Measurements from ENCODE around the gene DVL1.

Gene DVL1

DNA sequence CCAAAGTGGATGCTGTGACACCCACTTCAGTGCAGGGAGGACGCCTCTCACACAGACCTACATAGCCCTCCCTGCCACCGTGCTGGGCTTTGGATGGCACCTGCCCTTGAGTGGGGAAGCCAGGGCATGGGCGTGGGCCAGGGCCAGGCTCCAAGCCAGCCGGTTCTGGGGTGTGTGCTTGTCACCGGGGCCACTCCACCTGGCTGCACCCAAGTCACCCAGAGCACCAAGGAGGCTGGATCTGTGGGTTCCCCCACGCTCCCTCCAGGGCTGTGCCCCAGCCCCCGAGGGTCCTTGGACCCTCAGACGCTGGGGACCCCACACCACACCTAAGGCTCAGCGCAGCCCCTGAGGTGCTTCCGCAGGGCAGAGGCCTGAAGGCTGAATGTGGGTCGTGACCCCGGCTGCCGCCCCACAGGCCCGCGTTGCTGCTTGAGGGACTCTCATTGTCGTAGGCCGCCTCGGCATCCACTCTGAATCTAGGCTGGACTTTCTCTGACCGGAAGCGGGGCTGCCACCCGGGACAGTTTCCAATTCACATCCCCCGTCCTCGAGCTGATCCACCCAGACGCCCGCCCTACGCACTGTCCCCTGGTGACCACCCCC is 7.7 kb upstream of the DVL1 start:
- DNase-seq (ENCODE audit: low read depth in 2 of 3, low spot score in 2 of 3), result no peak

DNA sequence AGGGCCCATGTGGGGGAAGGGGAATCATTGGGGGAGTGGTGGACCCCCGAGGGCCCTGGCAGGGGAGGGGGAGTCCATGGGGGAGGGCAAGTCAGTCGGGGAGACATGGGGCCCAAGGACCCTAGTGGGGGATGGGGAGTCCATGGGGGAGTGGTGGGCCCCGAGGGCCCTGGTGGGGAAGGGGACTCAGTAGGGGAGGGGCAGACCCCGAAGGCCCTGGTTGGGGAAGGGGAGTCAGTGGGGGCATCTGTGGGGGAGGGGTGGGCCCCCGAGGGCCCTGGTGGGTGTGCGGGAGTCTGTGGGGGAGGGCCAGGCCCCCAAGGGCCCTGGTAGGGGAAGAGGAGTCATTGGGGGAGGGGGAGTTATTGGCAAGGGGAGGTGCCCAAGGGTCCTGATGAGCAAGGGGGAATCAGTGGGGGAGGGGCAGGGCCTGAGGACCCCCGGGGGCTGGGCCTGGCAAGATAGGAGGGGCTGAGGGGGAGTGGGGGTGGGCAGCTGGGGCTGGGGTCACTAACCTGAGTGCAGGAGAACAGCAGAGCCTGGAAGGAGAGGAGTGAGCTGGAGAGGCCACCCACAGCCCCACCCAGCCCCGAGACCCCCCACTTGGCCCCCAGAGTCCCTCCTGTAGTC is 7.1 kb upstream of the DVL1 start:
- DNase-seq (ENCODE audit: low read depth in 2 of 3, low spot score in 2 of 3), result no peak

DNA sequence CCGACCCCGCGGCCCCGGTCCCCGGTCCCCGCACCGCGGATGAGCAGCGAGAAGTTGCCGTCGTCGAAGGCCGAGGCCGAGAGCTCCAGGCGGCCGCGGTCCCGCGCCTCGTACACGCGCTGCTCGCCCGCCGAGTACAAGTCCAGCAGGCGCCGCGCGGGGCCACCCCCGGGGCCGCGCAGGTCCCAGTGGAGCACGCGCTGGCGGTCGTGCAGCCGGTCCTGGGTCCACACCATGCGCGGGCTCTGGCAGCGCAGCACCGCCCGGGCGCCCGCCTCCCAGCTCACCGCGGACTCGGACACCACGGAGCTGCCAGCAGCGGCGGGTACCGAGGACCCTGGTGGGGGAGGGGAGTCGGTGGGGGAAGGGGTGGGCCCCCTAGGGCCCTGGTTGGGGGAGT is 6.2 kb upstream of the DVL1 start:
- DNase-seq (ENCODE audit: low read depth in 2 of 3, low spot score in 2 of 3), result no peak

DNA sequence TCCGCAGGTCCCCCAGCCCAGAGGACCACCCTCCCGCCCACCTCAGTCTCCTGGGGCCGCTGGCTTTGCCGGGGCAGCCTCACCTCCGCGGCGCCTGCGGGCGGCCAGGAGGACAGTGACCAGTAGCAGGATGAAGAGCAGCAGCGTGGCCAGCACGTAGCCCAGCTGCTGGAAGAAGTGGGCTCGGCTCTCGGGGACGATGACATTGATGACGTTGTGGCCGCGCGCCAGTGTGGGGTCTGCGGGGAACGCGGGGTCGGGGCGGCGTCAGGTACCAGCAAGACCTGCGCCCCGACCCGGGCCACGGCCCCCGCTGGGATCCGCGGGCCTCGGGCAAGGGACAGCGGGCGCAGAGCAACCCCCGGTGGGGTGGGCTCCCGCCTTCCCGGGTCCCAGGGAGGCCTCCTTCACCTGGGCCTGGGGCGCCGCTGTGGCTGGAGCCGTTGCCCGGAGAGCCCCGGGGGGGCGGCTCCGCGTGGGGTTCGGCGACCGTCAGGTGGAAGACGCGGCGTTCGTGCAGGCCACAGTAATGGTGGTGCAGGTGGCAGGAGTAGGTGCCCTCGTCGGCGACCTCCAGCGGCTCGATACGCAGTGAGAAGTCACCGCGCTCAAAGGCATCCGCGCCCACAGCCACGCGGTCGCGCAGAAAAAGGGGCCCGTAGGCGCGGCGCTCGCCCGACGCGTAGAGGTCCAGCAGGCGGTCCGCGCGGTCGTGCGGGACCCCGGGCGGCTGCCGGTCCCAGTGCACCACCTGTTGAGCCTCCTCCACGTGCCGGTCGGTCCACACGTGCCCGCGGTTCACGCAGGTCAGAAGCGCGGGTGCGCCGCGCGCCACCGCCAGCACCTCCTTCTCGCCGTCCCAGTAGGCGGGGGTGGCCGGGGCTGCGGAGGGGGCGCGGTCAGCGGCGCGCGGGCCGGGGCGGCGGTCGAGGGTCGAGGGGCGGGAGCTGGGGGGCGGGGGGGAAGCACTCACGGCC is 5.3 kb upstream of the DVL1 start:
- DNase-seq (ENCODE audit: low read depth in 2 of 3, low spot score in 2 of 3), result no peak

DNA sequence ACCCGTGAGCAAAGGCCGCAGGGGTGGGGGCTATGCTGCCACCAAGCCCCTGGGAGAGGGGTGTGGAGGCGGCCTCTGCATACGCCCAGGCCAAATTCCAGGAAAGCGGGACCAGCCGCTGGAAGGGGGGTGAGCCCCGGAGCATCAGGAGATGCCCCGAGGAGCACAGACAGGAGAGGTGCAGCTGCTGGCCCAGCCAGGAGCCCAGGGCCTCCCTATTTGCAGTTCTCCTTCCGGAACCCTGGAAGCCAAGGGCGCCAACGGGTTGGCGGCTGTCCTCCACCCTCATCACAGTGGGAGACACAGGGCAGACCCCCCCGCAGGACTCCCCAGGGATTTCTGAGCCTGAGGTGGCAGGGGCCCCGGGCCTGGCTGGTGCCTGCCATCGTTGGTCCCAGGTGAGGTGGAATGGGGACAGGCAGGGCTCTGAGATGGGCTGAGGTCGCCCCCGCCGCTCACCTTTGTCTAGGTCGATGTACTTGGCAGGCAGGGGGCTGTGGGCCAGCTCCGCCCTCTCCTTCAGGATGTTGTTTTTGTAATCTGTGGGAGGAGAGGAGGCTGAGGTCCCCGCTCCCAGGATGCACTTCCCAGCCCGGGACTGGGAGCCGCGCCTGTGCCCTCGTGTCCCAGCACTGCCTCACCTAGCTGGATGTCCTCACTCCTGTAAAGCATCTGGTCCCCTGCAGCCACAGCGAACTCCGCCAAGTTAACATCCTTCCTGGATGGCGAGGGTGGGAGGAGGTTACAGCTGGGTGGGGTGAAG is 4.4 kb upstream of the DVL1 start:
- no peak for DNase-seq (ENCODE audit: low read depth in 2 of 3, low spot score in 2 of 3)

DNA sequence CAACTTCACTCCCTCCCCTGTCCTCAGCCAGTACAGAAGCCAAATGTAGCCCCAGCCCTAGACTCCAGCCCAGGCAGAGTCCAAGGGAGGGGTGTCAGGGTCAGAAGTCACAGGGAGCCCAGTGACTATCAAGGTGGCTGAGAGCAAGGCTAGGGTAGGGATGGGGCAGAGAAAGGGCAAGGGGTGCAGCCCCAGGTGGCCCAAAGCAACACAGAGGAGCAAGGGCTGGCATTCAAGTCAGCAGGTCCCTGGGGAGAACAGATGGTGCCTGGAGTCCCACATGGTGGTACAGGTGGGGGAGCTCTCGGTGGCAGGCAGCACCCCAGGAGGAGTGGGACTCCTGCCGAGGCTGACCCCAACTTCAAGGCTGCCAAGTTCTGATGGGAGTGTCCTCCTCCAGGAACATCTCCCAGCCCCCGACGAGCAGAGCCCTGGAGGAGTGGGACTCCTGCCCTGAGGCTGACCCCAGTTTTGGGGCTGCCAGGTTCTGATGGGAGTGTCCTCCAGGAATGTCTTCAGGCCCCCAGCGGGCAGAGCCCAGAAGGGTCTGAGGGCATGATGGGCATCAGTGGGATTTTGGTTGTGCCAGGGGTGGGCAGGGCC is 3.7 kb upstream of the DVL1 start:
- no peak for DNase-seq (ENCODE audit: low read depth in 2 of 3, low spot score in 2 of 3)

DNA sequence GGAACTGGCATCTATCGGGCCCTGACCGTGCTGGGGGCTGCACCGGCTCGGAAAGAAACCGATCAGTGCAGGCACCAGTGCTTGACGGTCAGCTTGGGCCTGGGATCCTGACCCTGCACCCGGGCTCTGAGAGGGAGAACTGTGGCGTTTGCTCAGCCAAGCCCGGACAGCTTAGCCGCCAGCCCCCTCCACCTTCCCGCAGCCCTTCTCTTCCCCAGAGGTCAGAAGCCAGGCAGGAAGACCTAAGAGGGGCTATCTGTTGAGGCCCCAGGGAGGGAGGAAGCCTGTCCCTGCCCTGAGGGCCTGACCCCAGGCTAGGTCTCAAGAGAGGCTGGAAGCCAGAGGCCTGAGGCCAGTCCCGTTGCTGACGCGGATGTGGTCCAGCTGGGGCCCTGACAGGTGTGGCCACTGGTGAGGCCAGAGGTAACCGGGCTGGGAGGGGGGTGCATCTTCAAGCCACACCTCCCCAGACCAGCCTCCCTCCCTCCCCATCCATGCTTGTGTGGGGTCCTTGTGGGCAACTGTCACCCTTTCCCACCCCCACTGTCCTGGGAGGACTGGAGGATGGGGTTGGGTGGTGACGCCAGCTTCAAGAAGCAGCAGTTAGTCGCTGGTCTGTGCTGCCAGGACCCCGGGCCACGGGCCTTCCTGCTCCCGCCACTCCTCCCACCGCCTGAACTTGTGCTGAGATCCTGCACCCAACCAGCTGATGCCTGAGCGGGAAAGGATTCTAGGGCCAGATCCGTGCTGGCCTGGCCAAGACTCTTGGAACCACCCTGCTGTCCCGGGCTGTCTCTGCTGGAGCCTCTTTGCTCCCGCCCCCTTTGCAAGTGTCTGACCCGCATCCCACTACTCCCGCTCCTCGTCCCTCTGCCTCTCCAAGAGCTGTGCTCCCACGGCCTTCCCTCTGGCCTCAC is 2.6 kb upstream of the DVL1 start:
- no peak for DNase-seq (ENCODE audit: low read depth in 2 of 3, low spot score in 2 of 3)

DNA sequence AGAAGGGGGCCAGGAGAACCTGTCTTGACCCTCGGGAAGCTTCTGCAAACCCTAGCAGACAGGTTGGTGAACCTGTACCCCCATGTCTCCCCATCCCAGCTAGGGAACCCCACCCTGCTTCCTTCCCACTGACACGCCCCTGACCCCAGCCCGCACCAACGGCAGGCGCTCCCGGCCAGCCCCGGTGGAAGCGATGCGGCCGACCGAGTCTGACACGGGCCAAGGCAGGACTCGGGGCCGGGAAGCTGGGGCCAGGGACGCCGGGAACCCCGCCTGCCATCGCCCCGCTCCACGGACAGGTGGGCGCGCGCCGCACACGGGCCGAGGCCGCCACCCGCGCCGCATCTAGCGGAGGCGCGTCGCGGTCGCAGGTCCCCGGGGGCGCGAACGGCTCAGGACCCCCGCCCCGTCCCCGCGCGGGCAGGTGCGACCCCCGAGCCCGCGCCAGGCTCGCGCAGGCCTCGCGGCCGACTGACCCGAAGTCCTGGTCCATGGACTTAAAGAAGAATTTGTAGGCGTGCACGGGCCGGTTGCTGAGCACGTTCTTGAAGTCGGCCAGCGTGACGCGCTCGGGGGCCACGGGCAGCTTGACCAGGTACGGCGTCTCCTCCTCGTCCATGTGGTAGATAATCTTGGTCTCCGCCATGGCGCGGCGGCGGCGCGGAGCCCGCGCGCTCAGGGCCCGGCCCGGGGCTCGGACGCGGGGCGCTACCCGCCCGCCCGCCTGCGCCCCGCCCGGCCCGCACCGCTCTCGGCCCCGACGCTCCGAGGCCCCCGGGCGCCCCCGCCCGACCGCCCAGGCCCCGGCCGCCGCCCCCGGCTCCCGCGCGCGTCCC is 580 bp downstream of the DVL1 start:
- no peak for DNase-seq (ENCODE audit: low read depth in 2 of 3, low spot score in 2 of 3)

DNA sequence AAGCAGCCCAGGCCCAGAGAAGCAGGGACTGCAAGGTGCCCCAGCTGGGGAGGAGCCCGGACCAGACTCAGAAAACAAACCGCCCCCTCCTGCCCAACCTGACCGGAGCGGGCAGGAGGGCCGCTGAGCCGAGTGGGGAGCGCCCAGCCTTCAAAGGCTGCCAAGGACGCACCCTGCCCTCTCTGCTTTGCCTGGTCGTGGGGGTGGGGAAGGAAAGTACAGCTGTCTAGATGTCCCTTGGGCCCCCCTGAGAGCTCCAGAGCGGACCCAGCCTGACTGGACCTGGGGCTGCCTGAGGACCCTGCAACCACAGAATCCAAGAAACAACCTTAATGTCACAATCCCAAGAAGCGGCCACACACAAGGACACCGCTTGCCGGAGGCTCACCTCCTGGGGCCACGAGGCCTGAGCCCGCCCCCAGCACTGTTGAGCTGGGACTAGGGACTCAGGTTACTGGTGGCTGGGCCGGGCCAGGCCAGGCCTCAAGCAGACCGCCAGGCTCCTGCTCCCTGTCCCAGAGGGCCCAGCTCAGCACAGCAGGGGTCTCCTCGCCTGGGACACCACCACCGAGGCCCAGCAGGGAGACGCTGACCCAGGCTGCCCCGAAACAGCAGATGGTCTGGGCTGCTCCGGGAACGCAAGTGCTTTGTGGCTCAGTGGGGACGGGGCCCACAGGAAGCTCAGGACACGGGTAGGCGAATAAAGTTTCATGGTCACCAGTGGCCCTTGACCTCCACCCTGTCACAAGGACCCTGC is 1.4 kb downstream of the DVL1 start:
- no peak for DNase-seq (ENCODE audit: low read depth in 2 of 3, low spot score in 2 of 3)

DNA sequence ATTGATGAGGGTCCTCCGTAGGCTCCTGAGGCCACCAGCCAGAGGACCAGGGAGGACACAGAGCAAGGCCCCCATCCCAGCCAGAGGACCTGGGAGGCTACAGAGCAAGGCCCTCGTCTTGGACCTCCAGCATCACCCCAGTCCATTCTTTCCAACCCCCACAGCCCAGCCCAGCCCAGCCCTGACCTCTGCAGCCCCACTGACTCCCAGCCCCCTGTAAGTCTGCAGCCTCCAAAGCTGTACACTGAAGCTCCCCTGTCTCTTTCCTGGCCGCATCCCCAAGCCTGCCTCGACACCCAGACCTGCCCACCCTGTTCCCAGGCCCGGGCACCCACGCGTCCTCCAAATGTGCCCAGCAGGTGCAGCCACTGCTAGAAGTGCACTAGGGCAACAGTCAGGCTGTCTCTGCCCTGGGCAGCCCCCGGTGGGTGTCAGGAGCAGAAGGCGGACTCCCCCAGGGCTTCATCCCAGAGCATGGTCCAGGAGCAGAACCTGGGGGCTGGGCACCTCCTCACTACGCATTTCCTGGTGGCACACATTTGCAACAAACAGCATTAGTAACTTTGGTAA is 2.1 kb downstream of the DVL1 start:
- no peak for DNase-seq (ENCODE audit: low read depth in 2 of 3, low spot score in 2 of 3)

DNA sequence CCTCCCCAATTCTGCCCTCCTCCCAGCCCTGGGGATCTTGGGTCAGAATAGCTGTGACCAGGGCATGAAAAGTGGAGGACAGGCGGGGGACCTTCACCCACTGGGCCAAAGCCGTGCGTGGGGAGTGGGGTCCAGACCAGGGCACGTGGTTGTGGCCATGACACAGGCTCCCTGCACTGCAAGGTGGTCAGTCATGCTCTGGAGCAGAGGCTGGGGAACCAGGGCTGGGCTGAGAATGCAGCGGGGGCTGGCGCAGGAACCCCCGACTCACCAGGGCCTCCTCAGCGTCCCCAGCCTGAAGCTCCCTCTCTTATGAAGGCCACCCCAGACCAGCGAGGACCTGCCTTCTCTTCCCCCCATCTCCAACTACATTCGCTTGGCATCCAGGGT is 2.7 kb downstream of the DVL1 start:
- no peak for DNase-seq (ENCODE audit: low read depth in 2 of 3, low spot score in 2 of 3)

DNA sequence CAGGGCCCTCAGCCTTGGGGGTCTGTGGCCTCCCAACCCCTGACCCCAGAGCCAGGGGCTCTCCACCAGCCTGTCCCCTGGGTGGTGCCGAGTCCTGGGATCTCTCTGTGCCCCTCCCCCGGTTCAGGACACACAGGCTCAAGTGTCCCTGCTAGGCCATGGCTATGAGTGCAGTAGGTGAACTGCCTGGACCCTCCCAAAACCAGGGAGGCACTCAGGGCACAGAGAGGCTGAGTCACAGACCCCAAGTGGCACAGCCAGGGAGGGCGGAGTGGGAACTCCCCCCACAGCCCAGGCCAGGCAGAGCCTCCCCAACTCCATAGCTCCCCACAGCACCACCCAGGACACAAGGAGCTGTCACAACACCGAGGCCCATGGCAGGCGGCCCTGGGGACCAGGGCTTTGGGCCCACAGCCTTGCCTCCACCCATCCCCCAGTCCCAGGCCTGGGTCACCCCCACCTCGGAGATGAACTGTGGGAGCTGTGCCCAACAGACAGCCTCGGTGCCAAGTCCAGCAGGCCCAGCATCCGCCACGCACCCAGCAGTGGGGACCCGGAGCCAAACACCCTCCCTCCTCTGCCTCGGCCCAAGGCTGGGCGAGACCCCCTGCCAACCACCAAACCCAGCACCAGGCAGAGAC is 3.2 kb downstream of the DVL1 start:
- DNase-seq (ENCODE audit: low read depth in 2 of 3, low spot score in 2 of 3), result no peak

DNA sequence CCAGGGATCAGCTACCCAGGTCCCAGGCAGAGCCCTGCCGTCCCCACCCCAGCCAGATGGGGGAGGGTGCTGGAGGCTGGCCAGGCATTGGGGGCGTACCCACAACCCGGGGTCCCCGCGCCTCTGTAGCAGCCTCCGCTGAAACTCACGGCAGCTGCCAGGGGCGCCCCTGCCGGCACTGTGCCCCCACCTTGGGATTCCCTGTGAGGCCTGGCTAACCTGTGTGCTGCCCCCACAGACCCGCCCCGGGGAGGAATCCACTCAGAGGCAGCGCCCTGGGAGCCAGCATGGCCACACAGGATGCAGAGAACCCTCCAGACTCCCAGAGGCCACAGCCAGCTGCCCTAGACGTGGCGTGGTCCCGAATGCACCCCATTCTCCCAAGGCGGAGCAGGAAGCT is 3.8 kb downstream of the DVL1 start:
- no peak for DNase-seq (ENCODE audit: low read depth in 2 of 3, low spot score in 2 of 3)

DNA sequence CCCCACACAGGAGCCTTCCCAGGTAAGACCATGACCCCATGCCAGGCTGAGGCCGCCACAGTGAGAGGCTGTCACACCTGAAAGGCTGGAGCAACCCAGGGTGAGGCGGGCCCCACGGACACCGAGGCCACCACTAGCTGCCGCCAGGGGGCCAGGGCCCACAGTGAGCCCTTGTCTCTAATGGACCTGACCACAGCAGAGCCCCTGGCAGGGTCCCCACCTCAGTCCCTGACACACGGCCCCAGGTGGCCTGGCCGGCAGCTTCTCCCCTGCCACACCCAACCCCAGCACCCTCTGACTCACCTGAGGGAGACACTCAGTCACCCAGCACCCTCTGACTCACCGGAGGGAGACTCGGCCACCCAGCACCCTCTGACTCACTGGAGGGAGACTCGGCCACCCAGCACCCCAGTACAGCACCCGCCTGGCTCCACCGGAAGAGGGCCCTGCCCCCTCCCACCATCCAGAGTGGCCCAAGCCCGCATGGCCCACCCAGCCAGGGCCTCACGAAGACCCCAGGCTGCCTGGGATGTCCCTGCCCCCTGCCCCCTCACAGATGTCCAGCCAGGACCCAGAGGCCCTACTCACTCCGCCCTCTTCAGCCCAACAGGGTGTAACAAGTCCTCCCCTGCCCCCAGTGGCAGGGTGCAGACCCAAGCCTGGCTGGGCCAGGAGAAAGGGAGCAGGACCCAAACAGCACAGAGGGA is 4.4 kb downstream of the DVL1 start:
- no peak for DNase-seq (ENCODE audit: low read depth in 2 of 3, low spot score in 2 of 3)

DNA sequence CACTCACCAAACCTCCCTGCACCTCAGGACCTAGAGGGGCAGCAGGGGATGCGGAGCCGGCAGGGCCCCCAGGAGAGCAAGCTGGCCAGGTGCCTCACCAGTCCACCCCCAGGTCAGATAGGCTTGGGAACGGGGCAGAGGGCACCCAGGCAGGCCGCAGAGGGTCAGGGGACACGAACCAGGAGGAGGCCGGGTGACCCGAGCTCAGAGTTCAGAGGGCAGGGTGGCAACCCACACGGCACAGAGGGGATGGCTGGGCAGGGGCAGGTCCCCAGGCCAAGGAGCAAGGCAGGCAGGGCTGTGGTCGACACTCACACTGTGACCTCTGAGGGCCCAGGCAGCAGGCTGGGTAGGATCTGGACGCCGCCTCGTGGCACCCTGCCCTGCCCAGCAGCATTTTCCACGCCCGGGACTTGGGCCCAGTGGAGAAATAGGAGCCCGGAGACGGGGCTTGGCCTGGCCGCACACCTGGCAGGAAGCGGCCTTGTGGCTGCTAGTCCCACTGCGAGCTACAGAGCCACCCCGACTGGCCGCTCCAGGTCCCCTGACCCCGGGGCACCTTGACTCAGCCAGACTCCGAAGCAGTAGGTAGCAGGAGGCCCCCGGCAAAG is 5.3 kb downstream of the DVL1 start:
- DNase-seq (ENCODE audit: low read depth in 2 of 3, low spot score in 2 of 3), result no peak

DNA sequence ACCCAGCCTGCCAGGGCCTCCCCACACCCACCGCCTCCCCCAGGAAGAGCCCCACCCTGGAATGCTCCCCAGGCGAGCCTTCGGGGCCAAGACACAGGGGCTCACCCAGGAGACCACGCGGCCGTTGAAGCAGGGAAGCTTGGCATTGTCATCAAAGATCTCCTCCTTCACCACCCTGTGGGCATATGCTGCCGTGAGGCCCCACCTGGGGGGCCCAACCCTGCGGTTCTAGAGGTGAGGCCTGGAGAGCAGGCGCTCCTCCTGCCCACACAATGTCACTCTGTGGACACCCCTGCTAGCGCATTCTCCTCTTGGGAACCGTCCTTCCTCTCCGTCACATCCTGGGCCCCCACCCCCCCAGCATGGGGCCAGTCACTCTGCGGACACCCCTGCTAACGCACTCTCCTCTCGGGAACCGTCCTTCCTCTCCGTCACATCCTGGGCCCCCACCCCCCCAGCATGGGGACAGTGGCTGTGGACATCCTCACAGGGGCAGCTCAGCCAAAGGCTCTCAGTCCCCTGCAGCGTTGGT is 6.6 kb downstream of the DVL1 start:
- DNase-seq (ENCODE audit: low read depth in 2 of 3, low spot score in 2 of 3), result no peak

Measured in activated CD8-positive, alpha-beta memory T cell treated with anti-CD3 and anti-CD28 coated beads for 48 hours (primary cell).